Measurements from ENCODE around the gene CEMIP. TPM values are rescaled to one million over a fixed set of nuclear protein-coding genes. Genes with fewer than 3 reads are reported as not detected.

Gene CEMIP
- polyA plus RNA-seq, 3 donors = not detected

DNA sequence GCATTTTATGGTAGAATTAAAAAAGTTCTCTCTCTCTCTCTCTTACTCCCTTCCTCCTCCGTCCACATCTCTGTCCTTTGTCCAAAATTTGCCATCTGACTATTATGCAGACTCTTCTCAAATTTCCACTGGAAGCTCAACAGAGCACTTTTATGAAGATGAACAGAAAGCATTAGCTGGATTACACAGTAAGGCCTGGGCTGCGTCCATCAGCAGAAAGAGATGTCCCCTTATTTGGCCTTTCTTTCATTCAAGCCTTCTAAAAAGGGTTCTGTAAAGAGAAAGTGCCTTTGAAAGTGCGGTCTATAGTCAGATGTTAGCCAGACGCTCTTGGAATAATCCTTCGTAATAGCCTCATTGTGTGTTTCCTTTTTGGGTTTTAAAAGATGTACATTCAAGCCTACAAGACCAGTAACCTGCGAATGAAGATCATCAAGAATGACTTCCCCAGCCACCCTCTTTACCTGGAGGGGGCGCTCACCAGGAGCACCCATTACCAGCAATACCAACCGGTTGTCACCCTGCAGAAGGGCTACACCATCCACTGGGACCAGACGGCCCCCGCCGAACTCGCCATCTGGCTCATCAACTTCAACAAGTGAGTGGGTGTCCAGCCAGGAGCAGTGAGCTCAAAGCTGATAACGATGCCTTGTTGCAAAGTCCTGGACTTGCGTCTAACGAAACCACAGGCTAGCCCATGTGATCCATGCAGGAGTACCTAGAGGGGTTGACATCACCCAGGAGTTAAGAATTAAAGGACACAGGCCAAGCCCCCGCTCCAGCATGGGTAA, 157.3 kb downstream of the CEMIP start:
- Histone ChIP-seq H3K4me2 (replicated peaks; ENCODE audit: extremely low read depth, low read length, poor library complexity, severe bottlenecking) (no peak overlapping the region), H3K27ac (ENCODE audit: low read depth in 1 of 2, low read length in 2 of 2) (no peak overlapping the region), H3K4me3 (replicated peaks in 1 of 3; ENCODE audit: low read depth in 2 of 3, low read length in 3 of 3) (no peak overlapping the region), H3K4me1 (ENCODE audit: control insufficient read depth in 1 of 2, insufficient read depth in 2 of 2, low read length in 2 of 2) (no peaks in the 10 kb centered on the region), H3K27me3 (ENCODE audit: control insufficient read depth in 2 of 2, insufficient read depth in 2 of 2, low read length in 2 of 2) (no peaks in the 10 kb centered on the region), H3K79me2 (ENCODE audit: insufficient read depth, low read length) (no peaks in the 10 kb centered on the region), H2AFZ (ENCODE audit: insufficient read depth, low read depth, low read length, poor library complexity, severe bottlenecking) (no peak overlapping the region), H3K9ac (ENCODE audit: insufficient read depth, low read length, poor library complexity, severe bottlenecking) (no peak overlapping the region), H3K36me3 (replicated peaks in 1 of 2; ENCODE audit: control insufficient read depth in 1 of 2, insufficient read depth in 2 of 2, low read length in 2 of 2) (peaks cover 2 to 3% of the 10 kb centered on the region in 2 donors), H4K20me1 (ENCODE audit: insufficient read depth, low read length) (no peaks in the 10 kb centered on the region), H3K9me3 (replicated peaks in 1 of 2; ENCODE audit: control insufficient read depth in 1 of 2, insufficient read depth in 1 of 2, low read length in 2 of 2) (no peaks in the 10 kb centered on the region)
- Mint-ChIP-seq H3K9me3 (no peaks in the 10 kb centered on the region), H3K4me3 (no peak overlapping the region), H3K4me1 (no peaks in the 10 kb centered on the region), H3K27me3 (ENCODE audit: low read depth in 3 of 3) (peaks cover 0 to 3% (median 0%) of the 10 kb centered on the region in 3 donors), H3K27ac (no peak overlapping the region), H3K36me3 (peaks cover 13 to 16% of the 10 kb centered on the region in 2 donors)
- no peak for TF ChIP-seq CTCF (IDR thresholded peaks at IDR 0.05)
- WGBS (ENCODE audit: insufficient coverage) = 96% methylated on average over 11 of the region's 16 CpGs
- DNase-seq = no peak
- intact Hi-C loops (cut with micrococcal nuclease) = no loop called here

DNA sequence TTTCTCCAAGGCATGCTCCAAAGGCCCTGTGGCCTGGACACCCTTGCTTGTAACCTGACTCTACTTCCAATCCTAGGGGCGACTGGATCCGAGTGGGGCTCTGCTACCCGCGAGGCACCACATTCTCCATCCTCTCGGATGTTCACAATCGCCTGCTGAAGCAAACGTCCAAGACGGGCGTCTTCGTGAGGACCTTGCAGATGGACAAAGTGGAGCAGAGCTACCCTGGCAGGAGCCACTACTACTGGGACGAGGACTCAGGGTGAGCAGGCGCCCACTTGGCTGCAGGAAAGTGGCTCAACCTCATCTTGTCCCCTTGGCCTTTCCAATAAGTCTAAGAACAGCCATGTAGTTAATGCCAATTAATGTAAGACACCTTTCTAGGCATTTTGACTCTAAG, 158.5 kb downstream of the CEMIP start:
- no peak overlapping the region for H2AFZ ChIP-seq (ENCODE audit: insufficient read depth, low read depth, low read length, poor library complexity, severe bottlenecking)
- no peaks in the 10 kb centered on the region for H3K4me1 ChIP-seq (ENCODE audit: control insufficient read depth in 1 of 2, insufficient read depth in 2 of 2, low read length in 2 of 2)
- peaks cover 26 to 27% of the 10 kb centered on the region in 2 donors for H3K36me3 Mint-ChIP-seq
- 97% methylated on average over 11 of the region's 12 CpGs for WGBS (ENCODE audit: insufficient coverage)
- no peak for TF ChIP-seq CTCF (IDR thresholded peaks at IDR 0.05)
- no peak overlapping the region for H3K4me3 Mint-ChIP-seq
- H3K4me1 Mint-ChIP-seq = no peaks in the 10 kb centered on the region
- intact Hi-C loops (cut with micrococcal nuclease) = no loop called here
- peaks cover 10 to 15% of the 10 kb centered on the region in 2 donors for H3K36me3 ChIP-seq (replicated peaks in 1 of 2; ENCODE audit: control insufficient read depth in 1 of 2, insufficient read depth in 2 of 2, low read length in 2 of 2)
- no peaks in the 10 kb centered on the region for H3K27me3 ChIP-seq (ENCODE audit: control insufficient read depth in 2 of 2, insufficient read depth in 2 of 2, low read length in 2 of 2)
- H3K27ac ChIP-seq (ENCODE audit: low read depth in 1 of 2, low read length in 2 of 2) = no peak overlapping the region
- no peak overlapping the region for H3K4me3 ChIP-seq (replicated peaks in 1 of 3; ENCODE audit: low read depth in 2 of 3, low read length in 3 of 3)
- no peak overlapping the region for H3K9ac ChIP-seq (ENCODE audit: insufficient read depth, low read length, poor library complexity, severe bottlenecking)
- DNase-seq = no peak
- H3K27ac Mint-ChIP-seq = no peak overlapping the region
- H3K4me2 ChIP-seq (replicated peaks; ENCODE audit: extremely low read depth, low read length, poor library complexity, severe bottlenecking) = no peak overlapping the region
- H3K27me3 Mint-ChIP-seq (ENCODE audit: low read depth in 3 of 3) = peaks cover 0 to 3% (median 0%) of the 10 kb centered on the region in 3 donors
- no peaks in the 10 kb centered on the region for H3K9me3 Mint-ChIP-seq
- H3K79me2 ChIP-seq (ENCODE audit: insufficient read depth, low read length) = no peaks in the 10 kb centered on the region
- H3K9me3 ChIP-seq (replicated peaks in 1 of 2; ENCODE audit: control insufficient read depth in 1 of 2, insufficient read depth in 1 of 2, low read length in 2 of 2) = no peaks in the 10 kb centered on the region
- H4K20me1 ChIP-seq (ENCODE audit: insufficient read depth, low read length) = no peaks in the 10 kb centered on the region
